Mesothelial cell of epicardium (in vitro differentiated cells): ENCODE data around the gene FNDC3A. TPM values are rescaled to one million over a fixed set of nuclear protein-coding genes. Genes with fewer than 3 reads are reported as not detected.

Experiments
- DNase-seq, 2 experiments: peaks; one replicate each; pipeline ENCODE4 v3.0.0; 2021; ENCODE audit warnings: low spot score in 2 of 2; ENCODE audit not compliant: unreplicated experiment in 2 of 2
- H3K27ac Mint-ChIP-seq: 2 replicates; pipeline ENCODE4 v1.8.0; 2021; ENCODE audit warnings: mixed read lengths
- H3K27me3 Mint-ChIP-seq: 2 replicates; pipeline ENCODE4 v1.8.0; 2021; ENCODE audit warnings: low read depth, mixed read lengths
- H3K36me3 Mint-ChIP-seq: 2 replicates; pipeline ENCODE4 v1.8.0; 2021; ENCODE audit warnings: mixed read lengths
- H3K4me1 Mint-ChIP-seq: 2 replicates; pipeline ENCODE4 v1.8.0; 2021; ENCODE audit warnings: mixed read lengths
- H3K4me3 Mint-ChIP-seq: 2 replicates; pipeline ENCODE4 v1.8.0; 2021; ENCODE audit warnings: mild to moderate bottlenecking, moderate library complexity, mixed read lengths
- H3K9me3 Mint-ChIP-seq: 2 replicates; pipeline ENCODE4 v1.8.0; 2021; ENCODE audit warnings: mixed read lengths
- total RNA-seq: library from RNA; stranded (reverse); gene quantifications from 3 replicates; pipeline ENCODE4 v1.2.1, GENCODE V29; 2021
- TF ChIP-seq, protein P1 (sequence below): fragments of 200-600 bp; sonication (generic); IDR thresholded peaks from one replicate; pipeline ENCODE4 v1.5.0; 2021; ENCODE audit warnings: antibody characterized with exemption; ENCODE audit not compliant: unreplicated experiment

The FNDC3A gene
- total RNA-seq, 1 donor from 2014 or later = 94.1 TPM

DNA sequence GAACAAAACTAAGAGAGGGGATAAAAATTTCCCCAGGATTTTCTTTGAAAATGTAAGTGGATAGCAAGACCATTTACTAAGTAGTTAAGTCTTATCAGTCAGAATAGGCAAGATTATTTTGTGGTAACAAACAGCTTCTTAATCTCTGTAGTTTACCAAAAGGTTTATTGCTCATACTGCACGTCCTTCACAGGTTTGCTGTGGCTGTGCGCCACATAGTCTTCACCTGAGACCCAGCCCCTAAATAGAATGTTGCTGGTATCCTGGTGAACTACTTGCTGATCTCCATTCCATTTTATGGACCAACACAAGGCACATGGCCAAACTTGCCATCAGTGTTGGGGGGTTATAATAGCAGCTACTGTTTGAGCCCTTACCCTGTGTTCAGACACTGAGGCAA lies 44.6 kb downstream of the FNDC3A start:
- Mint-ChIP-seq H3K27ac (no peak overlapping the region), H3K27me3 (no peaks in the 10 kb centered on the region), H3K4me3 (no peak overlapping the region), H3K36me3 (peaks cover 47% of the 10 kb centered on the region), H3K4me1 (no peaks in the 10 kb centered on the region), H3K9me3 (peaks cover 30% of the 10 kb centered on the region)
- TF ChIP-seq, protein P1, sequence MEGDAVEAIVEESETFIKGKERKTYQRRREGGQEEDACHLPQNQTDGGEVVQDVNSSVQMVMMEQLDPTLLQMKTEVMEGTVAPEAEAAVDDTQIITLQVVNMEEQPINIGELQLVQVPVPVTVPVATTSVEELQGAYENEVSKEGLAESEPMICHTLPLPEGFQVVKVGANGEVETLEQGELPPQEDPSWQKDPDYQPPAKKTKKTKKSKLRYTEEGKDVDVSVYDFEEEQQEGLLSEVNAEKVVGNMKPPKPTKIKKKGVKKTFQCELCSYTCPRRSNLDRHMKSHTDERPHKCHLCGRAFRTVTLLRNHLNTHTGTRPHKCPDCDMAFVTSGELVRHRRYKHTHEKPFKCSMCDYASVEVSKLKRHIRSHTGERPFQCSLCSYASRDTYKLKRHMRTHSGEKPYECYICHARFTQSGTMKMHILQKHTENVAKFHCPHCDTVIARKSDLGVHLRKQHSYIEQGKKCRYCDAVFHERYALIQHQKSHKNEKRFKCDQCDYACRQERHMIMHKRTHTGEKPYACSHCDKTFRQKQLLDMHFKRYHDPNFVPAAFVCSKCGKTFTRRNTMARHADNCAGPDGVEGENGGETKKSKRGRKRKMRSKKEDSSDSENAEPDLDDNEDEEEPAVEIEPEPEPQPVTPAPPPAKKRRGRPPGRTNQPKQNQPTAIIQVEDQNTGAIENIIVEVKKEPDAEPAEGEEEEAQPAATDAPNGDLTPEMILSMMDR = no peak
- no peak for DNase-seq

DNA sequence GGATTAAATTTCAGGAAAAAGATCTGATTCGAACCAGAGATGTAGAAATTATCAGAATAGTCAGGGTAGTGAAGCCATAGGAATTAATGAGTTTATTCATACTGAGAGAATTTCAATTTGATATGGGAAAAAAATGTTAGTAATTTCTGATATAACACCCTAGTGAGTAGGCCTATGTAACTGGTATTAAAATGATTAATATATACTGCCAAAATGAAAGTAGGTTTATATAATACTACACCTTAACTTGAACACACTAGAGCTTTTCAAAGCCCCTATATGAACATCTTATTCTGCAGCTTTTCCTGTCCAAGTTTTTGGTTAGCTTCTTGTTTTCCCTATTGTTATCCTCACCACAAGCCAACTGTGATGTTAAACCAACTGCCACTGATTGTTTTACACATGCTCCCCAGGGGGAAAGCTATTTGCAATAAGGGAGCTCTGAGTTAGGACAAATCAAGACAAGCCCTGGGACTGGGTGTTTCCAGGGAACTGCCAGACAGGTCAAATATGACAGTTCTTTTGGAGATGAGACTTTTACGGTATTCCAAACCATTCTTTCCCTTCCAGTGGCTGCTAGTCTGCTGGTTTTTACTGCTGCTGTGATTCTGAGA lies 45.3 kb downstream of the FNDC3A start:
- H3K36me3 Mint-ChIP-seq = peaks cover 47% of the 10 kb centered on the region
- no peak overlapping the region for H3K4me3 Mint-ChIP-seq
- H3K4me1 Mint-ChIP-seq = no peaks in the 10 kb centered on the region
- peaks cover 33% of the 10 kb centered on the region for H3K9me3 Mint-ChIP-seq
- H3K27me3 Mint-ChIP-seq = no peaks in the 10 kb centered on the region
- no peak for DNase-seq
- no peak overlapping the region for H3K27ac Mint-ChIP-seq
- TF ChIP-seq, protein P1 = no peak

DNA sequence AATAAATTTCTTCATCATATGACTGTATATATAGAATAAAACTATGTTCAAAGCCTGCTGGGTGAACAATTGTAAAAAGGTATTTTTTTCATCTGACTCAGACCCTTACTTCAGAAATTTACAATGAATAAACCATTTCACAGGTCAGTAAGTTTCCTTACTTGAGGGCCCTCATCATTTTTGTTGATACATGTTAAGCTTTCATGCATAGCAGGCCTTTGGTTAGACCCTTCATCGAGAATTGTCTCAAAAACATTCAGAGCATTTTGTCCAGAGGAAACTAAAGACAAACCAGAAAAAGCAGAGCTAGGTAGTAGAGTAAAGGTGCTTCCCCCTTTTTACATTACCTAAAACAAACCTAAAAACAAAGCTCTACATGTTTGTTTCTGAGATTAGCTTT lies 46.2 kb downstream of the FNDC3A start:
- Mint-ChIP-seq H3K4me1 (no peaks in the 10 kb centered on the region), H3K4me3 (no peak overlapping the region), H3K36me3 (peaks cover 50% of the 10 kb centered on the region), H3K27me3 (no peaks in the 10 kb centered on the region), H3K27ac (no peak overlapping the region), H3K9me3 (peaks cover 33% of the 10 kb centered on the region)
- TF ChIP-seq, protein P1 = no peak
- no peak for DNase-seq

DNA sequence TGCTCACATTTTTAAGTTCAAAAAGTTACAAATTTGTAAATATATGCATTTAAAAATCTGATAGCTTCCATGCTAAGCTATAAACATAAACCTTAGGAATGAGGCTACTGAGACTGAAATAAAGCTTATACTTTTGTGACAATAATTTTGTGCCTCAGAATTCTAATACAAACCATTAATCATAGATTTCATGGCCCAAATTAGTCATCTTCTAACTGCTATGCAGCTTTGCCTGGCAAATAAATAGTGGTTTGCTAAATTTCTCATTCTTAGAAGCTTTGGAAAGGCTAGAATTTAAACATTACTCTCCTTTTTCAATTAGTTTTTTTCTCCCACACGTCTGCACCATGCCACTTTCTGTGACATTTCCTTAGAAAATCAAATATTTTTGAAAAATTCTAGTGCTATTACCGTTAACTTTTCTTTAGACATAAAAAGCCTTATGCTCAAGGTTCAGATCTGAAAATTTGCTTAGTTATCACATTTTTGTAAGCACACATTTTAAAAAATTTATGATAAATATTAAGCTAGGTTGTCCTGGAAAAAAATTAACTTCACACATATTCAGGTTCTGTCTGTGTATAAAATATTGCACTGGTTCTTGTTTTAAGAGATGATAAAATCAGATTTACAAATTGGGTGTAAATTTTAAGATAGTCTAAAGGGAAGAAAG lies 46.9 kb downstream of the FNDC3A start:
- DNase-seq = no peak
- Mint-ChIP-seq H3K36me3 (peaks cover 48% of the 10 kb centered on the region), H3K27me3 (no peaks in the 10 kb centered on the region), H3K9me3 (peaks cover 31% of the 10 kb centered on the region), H3K27ac (no peak overlapping the region), H3K4me3 (no peak overlapping the region), H3K4me1 (no peaks in the 10 kb centered on the region)
- TF ChIP-seq, protein P1 = no peak

DNA sequence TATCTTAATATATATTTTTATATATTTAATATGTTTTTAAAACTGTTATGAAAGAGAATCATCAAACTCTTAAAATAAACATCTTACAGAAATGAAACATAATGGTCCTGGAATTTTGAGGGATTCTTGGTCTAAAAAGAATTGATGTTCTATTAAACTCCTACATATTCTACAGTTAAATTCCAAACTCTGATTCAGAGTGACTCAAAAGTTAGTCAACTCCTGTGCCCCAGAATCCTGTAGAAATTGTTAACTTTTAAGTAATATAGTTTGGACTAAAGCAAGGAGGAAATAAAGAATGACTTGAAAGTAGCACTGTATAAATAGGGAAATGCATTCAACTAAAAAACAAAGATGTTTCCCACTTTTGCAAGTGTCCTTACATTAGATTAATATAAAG lies 47.7 kb downstream of the FNDC3A start:
- Mint-ChIP-seq H3K4me1 (no peaks in the 10 kb centered on the region), H3K4me3 (no peak overlapping the region), H3K36me3 (peaks cover 53% of the 10 kb centered on the region), H3K9me3 (peaks cover 36% of the 10 kb centered on the region), H3K27me3 (no peaks in the 10 kb centered on the region), H3K27ac (no peak overlapping the region)
- no peak for DNase-seq
- TF ChIP-seq, protein P1 = no peak
